Stimulated activated CD4-positive, alpha-beta T cell treated with anti-CD3 and anti-CD28 coated beads, TNF-alpha, amount 100 ng/mL, for 48 hours (primary cell): Measurements from ENCODE around the gene HHIPL2.

Experiments
- DNase-seq, 3 donors: peaks; one replicate each; pipeline ENCODE4 v3.0.0-alpha.2; 2020; ENCODE audit warnings: low read depth in 3 of 3

The HHIPL2 gene

DNA sequence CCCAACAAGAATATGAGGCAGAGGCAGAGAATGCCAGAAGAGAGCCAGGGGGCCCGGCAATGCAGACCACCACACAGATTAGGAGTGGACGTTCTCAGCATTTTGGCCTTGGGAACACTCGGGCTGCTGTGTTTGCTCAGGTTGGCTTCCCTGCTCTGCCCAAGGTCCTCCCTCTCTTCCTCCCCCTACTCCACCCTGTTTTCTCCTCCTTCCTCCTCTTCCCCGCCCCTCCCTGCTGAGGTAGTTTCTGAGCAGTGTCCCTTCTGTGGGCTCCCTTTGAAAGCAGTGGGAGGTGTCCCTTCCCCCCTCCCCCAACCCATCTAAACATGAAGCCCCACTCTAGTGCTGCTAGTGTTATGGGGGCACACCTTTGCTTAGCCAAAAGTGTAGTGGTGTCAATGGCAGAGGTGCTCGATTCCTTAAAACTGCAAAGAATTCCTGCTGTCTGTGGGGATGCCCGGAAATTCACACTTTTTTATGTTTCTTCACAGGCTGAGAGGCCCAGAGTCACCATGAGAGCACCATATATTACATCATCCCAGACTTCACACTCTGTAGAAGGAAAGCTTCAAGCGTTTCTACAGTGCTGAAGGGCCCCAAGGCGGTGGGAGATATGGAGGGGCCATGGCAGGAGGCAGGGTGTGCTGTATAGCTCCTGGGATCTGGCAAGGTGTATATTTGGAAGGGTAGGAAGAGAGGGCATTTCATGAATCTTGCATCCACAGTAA lies at the start of gene HHIPL2:
Gene HHIPL2, minus strand, starts transcription at position 161 of the 728 bp plus-strand sequence. Its CDS starts 60 bp downstream, at position 101.
- DNase-seq, result no peak

DNA sequence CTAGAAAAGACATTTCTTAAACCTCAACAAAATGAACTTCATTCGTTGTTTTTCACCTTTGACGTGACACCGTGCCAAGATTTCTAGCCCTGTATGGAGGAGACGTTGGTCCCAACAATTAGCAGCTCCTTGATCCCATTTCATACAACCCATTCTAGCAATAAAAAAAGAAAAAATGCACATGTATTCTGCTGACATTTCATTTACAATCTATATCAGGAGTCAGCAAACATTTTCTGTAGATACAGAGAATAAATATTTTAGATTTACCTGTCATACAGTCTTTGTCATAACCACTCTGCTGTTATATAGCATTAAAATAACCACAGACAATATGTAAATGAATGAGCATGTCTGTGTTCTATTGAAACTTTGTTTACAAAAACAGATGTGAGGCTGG lies 48.8 kb upstream of the HHIPL2 start:
- no peak for DNase-seq

DNA sequence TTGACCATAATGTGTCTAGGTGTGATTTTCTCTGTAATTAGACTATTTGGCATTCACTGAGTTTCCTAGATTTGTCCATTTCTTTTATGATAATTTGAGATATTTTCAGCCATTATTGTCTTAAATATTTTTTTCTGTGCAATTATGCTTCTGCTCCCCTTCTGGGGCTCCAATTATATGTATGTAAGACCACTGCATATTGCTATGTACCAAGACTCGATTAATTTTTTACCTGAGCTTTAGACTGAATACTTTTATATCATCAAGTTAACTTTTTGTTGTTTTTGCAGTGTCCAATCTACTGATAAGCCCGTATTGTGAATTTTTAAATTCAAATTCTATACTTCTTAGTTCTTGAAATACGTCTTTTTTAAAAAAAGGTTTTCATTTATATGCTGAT lies 46.9 kb upstream of the HHIPL2 start:
- DNase-seq, result no peak

DNA sequence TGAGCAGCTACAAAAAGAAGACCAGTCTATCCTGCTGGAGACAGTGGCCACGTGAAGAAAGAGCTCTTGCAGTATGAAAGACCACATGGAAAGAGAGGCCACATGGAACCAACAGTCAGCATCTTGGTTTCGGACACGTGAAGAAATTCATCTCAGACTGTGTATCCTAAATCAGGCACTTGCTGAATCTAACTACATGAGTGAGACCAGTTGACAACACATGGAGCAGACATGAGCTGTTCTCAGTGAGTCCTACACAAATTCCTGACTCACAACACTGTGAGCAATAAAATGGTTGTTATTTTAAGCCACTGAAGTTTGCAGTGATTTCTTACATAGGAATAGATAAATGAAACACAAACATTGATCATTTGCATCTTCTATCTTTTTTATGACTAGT lies 44.3 kb upstream of the HHIPL2 start:
- DNase-seq, result no peak

DNA sequence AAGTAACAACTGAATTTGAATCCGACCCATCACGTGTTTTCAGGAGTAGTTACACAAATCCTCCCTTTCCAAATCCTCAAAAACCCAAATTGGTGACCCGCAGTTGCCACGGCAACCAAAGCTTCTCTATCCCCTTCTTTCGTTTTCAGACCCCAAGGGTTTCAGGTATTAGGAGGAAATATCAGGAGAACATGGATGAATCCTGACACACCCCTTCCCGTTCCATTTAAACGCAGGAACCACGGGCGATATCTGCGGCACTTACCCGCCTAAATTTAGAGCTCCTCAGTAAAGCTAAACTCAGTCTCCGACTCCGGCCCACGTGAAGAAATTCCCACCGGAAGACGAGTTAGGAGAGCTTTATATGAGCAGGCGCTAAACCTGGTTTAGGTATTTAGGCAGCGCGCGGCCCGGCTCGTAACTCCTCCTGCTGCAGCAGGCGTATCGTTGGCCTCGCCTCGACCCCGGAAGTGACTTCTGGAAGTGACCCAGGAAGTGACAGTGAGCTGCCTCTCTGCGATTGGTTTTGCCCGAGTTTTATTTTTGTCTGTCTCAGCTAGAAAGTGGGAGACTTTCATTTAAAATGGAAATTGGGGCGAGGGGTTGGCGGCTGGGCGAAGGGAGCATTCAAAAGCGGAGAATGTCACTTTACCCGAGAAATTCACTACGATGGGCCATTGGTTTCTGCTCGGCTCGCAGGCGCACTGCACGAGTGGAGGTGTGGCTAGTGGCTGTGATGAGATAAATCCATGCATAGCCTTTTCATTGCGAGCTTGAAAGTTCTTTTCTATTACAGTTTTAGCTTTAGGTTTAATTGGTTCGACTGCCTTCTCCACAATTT lies 41.8 kb upstream of the HHIPL2 start, which contains the start of gene TAF1A:
Gene TAF1A, minus strand, starts transcription at position 472 of the 841 bp plus-strand sequence.
- DNase-seq, result peak; percentile 74 to 81 (median 75)

DNA sequence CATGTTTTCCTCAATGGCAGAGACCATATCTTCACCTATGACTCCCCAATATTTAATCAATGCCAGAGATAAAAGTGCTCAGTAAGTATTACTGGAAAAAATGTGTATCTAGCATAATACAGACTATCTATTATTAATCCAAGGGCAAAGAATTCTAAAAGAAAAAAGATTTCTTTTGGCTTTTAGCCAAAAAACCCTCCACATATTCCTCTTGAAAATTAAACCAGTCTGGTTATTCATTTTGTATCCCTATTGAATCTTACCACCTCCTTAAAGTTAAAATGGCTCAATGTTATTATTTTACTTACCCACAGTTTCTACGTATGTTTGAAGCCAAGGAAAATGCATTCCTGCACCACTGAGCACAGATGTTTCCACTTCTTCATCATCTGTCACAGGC lies 40.2 kb upstream of the HHIPL2 start:
- DNase-seq, result no peak

DNA sequence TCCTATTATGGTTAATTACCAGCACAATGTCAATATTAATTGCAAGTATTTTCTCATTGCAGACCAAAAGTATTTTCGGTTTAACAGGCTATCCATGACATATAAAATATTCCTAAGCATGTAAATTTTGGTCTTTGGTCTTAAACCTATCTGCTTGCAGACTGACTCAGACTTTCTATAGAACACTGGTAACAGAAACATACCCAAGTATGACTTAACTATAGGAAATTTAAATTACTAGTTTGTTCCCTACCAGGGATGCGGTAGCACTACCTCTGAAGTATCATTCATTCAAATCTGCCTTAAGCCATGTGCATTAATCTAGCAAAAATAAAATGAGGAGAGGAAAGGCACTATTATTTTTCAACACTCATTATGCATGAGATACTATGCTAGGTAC lies 38.9 kb upstream of the HHIPL2 start:
- no peak for DNase-seq

DNA sequence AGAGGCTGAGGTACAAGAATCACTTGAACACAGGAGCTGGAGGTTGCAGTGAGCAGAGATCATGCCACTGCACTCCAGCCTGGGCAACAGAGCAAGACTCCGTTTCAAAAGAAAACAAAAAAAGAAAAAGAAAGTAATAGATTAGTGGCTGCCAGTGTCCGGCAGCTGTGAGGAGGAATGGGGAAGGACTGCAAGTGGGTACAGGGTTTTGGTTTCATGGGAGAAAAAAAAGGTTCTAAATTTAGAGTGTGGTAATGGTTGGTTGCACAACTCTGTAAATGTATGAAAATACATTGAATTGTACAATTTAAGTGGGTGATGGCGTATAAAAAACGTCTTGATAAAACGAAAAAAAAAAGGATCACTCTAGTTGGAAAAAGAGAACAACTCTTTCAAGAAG lies 35.2 kb upstream of the HHIPL2 start:
- DNase-seq, result no peak

DNA sequence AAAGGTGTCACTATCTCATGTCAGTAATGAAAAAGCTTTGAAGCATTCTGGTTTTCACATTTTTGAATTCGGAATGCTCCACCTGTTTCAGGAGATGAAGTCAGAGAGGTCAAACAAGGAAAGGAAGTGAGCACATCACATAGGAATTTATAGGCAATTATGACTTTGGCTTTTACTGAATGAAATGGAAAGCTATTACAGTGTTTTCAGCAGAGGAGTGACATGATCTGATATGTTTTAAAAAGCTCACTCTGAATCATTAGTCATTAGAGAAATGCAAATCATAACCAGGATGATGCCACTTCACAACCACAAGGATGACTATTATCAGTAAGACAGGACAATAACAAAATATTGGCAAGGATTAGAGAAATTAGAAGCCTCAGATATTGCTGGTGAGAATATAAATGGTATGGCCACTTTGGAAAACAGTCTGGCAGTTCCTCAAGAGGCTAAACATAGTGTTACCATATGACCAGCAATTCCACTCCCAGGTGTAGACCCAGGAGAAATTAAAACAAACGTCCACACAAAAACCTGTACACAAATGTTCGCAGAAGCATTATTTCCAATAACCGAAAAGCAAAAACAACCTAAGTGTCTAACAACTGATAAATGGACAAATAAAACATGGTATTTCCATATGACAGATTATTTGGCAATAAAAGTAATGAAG lies 34.3 kb upstream of the HHIPL2 start:
- DNase-seq, result no peak

DNA sequence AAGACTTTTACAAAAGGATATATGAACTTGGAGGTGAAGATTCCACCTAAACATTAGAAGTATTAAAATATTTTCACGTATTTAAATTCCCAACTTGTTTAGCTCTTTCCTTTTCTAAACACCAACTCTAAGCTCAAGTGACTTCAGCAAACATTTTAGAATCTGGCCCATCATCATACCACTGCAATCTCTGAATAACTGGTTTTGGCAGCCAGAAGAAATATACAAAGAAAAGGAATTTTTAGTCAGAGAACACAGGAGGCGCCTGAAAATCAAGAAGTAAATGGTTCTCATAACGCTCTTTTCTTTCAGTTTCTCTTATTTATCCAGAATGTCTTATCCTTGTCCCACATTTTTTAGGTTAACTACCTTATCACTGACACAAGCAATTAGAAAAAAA lies 31.4 kb upstream of the HHIPL2 start:
- no peak for DNase-seq

DNA sequence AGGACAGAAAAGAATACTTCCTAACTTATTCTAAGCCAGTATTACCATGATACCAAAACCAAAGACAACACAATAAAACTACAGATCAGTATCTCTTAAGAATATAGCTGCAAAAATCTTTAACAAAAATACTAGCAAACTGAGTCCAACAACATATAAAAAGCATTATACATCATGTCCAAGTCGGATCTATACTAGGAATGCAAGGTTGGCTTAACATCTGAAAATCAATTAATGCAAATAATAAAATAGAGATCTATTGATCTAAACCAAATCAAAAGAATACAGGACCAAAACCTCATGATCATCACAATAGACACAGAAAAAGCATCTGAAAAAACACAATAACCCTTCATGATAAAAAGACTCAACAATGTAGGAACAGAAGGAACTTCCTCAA lies 22.9 kb upstream of the HHIPL2 start:
- no peak for DNase-seq

DNA sequence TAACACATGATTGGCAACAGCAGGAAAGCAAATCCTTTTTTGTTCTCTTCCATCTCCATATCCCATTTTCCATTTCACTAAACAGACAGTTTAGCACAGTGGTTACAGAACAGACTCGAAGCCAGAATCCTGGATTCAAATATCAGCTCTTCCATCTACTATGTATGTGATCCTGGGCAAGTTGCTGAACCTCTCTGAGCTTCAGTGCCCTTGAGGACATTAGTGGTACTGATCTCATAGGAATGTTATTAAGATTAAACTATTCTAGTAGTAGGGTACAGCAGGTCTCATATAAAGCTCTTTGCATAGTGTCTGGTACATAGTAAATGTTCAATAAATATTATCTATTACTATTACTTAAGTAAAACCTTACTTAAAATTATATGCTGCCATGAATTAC lies 13.8 kb upstream of the HHIPL2 start:
- DNase-seq, result no peak

DNA sequence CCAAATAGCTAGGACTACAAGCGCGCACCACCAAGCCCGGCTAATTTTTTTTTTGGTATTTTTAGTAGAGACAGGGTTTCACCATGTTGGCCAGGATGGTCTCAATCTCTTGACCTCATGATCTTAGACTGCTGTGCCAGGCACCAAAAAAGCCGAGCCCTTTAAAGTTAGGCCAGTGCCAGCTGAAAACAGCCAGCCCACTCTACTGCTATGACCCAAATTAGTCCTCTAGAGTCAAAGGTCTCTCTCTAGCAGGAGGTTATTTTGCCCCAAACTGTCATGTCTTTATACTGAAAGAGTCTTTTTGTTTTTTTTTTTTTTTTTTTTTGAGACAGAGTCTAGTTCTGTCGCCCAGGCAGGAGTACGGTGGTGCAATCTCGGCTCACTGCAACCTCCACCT lies 9.7 kb upstream of the HHIPL2 start:
- no peak for DNase-seq

DNA sequence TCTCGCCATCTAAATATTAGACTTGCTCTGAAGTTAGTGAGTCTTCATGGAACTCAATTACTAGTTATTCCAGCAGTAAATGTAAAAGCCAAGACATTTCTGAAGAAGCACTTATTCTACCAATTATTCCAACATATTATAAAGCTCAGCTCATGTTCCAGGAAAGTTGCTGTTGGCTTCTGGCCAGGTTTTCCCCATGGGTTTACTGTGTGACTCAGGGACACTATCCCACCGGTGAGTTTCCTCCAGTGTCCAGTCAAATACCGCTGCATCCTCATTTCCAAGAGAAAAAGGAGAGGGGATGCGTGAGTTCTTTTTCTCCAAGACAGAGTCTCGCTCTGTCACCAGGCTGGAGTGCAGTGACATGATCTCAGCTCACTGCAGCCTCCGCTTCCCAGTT lies 9.2 kb upstream of the HHIPL2 start:
- DNase-seq, result no peak

DNA sequence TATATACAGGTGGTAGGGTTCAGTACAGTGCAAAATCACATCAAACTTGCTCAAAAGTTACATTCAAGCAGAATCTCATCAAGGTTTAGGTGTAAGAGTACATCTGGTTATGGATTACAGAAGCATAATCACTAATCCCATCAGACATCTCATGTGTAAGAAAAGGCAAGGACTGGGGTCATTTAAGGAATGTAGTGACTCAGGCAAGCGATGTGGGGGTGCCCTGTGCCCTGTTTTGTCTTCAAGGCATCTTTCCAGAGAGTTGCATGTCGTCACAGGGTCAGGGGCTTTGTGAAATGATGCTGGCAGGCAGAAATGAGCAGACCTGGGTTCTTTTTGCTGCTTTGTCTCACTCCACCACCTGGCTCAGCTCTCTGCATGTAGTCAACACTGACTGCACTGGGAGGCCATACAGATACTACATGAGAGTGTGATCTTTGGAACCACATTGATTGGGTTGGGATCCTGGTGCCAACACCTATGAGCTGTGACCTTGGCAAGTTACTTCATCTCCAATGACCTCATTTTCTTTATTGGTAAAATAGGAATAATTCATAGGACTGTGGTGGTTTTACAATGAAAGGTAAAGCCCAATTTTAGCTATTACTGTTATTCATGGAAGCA lies 8.2 kb upstream of the HHIPL2 start:
- no peak for DNase-seq

DNA sequence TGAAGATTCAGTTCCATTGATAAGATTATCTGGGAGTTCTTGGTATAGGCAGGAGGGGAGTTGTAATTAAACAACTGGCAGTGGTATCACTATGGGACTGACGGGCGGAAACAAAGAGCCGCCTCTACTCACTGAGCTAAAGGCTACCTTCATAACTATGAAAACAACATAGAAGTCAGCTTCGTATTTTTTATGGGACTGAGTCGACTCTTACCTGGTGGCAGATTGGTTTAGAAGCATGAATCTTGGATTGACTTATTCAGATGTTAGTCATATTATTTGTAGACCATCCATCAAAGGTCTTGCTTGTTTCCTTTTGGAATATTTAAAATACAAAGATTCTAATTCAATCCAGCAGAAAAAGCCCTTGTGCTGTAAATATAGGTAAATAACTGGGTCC lies 6.3 kb upstream of the HHIPL2 start:
- no peak for DNase-seq

DNA sequence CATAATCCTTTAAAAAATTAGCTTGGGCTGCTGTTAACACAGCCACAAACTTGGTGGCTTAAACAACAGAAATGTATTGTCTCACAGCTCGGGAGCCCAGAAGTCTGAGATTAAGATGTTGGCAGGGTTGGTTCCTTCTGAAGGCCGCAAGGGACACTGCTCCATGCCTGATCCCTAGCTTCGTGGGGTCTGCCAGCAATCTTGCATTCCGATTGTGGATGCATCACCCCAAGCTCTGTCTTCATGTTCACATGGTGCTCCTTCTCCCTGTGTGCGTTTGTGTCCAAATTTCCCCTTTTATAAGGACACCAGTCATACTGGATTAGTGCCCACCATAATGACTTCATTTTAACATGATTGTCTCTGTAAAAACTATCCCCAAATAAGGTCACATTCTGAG lies 5.0 kb upstream of the HHIPL2 start:
- no peak for DNase-seq

DNA sequence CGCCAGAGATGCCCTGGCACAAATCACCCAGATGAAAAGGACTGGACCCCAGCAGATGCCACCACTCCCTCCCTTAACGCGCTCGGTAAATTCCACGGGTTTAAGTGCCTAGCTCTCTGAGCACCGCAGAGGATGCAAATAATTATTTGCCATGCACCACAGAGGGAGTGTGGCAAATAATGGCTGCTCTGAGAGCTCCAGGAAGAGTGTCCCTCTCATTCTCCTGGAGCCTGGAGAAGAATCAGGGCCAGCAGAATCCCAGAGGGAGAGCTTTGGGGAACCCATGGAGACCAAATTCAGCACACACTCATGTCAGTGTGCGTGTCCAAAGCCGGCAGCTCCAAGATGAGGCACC lies 667 bp downstream of the HHIPL2 start:
- no peak for DNase-seq

DNA sequence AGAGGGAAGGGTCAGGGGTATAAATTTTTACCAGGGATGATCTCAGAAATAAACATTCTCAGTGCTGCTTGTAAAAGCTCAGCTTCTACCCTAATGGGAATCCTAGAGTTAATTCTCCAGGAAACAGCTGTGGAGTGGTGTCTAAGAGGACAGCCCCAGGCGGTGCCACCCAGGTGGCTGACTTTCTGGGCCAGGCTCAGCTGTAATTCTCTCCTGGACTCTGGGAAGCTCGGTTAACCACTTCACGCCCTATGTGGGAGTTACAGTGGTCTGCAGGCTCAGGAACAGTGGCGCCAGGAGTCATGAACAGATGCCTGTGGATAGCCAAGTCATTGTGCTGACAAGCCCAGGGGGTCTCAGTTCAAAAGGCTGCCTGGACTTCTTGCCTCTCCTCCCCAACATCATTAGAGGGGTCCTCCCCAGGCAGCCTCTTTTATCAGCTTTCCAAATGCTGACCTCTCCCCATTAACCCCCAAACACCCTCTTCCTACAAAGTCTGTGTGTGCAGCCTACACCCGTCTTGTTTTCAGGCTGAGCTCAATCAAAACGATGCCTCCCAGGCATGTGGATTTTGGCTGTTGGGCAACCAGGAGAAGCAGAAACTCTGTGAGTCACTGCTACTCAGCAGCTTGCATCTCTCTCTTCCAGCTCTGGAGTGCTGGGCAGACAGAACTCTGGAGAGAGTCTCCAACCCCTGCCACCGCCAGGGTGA lies 1.2 kb downstream of the HHIPL2 start:
- no peak for DNase-seq

DNA sequence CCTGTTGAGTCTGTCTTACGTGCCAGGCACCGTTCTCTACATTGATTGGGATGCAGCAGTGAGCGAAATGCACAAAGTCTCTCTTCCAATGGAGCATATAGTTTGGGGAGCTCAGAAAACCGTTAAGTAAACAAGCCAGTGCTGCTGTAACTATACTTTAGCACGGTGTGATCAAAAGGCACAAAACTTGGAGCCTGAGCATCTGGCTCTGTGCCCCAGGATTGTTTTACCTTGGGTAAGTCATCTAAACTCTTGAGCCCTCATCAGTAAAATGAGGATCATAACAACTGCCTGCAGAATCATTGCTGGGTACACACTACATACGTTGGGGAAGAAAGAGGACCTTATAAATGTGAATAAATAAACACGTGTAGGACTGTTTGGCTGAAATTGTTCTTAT lies 1.8 kb downstream of the HHIPL2 start:
- DNase-seq, result no peak

DNA sequence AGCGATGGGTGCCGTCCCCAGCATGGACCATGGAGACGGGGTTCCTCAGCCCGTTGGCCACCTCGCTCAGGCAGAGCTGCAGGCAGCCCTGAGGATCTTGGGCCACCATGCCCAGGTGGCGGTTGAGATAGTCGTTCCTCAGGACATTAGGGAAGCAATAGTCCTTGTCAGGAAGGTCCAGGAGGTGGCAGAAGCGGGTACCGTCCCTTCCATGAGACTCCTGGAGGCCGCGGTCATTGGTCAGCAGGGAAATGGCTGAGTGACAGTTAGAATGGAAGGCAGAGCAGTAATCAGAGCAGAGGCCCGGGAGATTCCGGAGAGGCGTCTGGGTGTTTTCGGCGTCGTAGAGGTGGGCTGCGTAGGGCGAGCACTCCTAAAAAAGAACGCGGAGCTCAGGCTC lies 4.1 kb downstream of the HHIPL2 start:
- no peak for DNase-seq

DNA sequence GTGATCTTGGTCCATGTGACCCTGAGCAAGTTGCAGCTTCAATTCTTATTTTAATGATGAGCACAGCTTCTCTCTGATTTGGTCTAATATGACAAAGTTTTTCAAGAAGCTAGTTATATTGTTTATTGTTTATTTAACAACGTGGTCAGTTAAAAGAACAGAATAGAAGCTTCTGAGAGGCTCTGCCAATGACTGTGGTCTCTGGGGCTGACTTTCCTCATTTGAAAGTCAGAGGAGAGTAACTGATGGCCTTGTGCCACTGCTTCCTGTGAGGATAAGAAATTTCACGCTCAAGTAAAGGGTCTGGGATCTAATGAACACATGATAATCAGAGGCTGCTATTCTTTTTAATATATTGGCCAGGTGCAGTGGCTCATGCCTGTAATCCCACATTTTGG lies 7.3 kb downstream of the HHIPL2 start:
- no peak for DNase-seq
